ENCODE results near the gene PLLP. TPM values are rescaled to one million over a fixed set of nuclear protein-coding genes. Genes with fewer than 3 reads are reported as not detected.

The PLLP gene
- total RNA-seq, 1 donor from 2014 or later, result 11.9 TPM

DNA sequence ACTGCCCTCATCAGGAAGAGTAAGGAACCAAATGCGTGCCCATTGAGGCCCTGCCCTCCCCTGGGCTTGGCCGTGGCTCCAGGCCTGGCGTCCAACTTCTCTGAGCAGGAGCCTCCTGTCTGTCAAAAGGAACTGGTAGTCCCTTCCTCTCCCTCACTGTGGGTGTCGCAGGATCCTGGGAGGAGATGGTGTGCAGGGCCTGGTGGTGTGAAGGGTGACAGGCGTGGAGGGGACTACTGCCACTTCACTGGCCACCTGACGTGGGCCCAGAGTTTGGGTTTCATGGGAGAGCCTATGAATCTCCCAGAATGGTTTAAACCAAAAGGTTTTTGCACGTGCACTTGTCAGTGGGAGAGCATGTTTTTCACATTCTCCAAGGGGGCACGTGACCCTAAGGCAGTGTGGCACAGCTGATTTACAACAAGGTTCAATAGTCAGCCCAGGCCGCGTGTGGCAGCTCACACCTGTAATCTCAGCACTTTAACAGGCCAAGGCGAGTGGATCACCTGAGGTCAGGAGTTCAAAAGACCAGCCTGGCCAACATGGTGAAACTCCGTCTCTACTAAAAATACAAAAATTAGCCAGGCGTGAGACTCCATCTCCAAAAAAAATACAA lies 26.9 kb downstream of the PLLP start:
- DNase-seq (ENCODE audit: low read depth in 2 of 2), result no peak

DNA sequence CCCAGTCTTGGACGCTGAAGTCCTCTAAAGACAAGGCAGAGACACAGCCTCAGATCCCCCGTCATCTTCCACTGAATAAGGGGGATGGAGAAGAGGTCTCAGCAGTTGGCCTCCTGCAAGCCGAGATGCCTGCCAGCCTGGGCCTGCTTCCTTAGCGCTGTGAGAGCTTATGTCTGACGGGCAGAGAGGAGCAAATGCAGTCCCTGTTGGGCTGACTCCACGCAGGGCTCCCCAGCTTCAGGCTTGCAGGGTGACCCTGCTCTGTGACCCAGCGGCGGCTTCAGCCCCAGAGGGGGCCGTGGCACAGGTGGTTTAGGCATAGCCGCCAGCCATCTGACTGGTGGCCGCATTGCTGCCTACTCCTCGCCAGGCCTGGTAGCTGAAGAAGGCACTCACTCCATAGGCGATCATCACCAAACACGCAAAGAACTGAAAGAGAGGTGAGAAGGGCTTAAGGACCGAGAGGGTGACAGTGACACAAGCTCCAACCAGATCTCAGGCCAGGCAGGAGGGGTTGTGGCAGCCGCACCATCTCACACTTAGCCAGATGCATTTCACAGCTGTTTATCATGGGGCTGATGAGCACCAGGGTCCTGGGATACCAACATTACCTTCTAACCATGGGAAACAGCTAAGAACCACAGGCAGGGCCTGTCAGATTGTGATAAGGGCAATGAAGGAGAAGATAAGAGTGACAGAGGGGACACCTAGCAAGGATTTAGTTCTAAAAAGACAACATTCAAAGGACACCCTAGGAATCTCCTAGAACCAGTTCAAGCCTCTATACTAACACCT lies 27.7 kb downstream of the PLLP start:
- no peak for DNase-seq (ENCODE audit: low read depth in 2 of 2)

DNA sequence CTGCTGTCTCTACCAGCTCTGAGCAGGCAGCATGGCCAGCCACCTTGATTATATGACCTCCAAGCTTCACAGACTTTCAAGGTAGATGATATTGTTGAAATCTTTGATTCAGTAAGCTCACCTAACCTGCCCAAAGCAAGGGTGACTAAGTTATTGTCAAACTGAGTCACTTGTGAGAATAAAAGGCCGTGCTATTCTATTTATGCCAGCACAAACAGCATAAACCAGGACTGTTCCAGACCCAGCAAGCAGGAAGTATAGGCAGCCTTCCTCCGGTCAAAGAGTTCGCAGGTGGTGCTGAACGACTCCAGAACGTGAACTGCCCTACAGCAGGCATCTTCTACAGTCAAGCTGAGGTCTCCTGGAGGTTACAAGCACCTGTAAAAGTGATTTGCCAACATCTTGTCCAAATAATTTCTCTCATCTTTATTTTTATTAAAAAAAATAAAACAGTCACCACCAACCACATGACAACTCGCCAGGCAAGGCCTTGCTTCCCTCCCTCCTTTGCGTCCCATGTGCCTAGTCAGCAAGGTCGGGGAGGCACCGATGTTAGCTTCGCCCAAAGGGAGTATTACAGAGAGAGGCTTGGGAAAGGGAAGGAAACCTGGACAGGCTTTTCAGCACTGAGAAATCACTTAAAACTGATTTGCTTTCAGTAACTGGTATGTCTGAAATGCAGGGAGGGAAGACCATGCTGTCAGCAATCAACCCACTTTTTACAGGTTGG lies 28.6 kb downstream of the PLLP start:
- peak in 1 of 2 donors; percentile 60 for DNase-seq (ENCODE audit: low read depth in 2 of 2)

DNA sequence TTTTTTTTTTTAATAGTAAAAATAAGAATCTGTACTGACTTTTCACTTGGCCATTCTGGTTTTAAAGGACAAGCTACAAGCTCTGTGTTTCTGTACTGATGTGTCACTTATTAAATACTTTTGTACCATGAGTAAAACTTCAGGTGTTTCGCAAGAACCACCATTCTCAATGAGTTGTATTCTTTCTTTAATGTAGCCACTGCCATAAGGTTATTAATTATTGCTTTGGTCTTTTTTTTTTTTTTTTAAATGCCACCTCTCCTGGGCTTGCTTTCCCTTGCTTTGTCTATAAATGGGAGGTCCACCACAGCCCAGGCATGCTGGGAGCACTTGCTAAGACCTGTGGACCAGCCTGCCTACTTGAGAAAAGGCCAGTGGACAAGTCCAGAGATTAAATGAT lies 31.0 kb downstream of the PLLP start:
- DNase-seq (ENCODE audit: low read depth in 2 of 2), result no peak

DNA sequence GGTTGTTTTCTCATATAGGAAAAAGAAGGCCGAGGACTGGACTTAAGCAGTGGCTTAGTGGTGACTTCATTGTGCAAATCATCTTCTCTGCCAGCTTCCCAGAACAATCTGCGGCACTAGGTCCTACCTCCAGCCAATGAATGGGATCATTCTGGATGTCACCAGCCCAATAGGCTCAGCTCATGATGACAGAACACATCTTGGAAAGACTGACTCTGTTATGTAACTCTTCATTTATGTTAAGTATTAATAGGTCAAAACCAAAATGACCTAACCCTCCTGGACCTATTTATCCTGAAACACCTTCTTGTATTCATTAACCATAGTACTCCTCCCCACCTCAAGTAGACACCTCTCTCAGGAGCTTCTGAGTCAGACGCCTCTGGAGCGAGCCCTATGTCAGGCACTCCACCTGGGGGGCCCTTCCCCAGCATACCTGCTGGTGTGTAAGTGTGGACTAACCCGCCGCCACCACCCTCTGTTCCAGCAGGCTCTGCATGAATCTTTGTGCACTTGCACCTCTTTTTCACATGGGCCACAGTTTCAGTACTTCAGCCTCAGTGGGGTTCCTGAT lies 32.2 kb downstream of the PLLP start:
- DNase-seq (ENCODE audit: low read depth in 2 of 2), result no peak

DNA sequence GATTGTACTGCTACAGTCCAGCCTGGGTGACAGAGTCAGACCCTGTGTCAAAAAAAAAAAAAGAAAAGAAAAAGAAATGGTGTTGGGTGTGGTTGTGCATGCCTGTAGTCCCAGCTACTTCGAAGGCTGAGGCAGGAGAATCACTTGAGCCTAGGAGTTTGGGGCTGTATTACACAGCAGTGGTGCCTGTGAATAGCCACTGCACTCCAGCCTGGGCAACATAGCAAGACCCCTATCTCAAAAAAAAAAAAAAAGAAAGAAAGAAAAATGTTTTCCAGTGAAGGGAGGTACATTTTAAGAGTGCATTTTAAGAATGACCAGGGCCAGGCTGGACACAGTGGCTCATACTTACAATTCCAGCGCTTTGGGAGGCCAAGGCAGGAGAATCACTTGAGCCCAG lies 33.1 kb downstream of the PLLP start:
- no peak for DNase-seq (ENCODE audit: low read depth in 2 of 2)

DNA sequence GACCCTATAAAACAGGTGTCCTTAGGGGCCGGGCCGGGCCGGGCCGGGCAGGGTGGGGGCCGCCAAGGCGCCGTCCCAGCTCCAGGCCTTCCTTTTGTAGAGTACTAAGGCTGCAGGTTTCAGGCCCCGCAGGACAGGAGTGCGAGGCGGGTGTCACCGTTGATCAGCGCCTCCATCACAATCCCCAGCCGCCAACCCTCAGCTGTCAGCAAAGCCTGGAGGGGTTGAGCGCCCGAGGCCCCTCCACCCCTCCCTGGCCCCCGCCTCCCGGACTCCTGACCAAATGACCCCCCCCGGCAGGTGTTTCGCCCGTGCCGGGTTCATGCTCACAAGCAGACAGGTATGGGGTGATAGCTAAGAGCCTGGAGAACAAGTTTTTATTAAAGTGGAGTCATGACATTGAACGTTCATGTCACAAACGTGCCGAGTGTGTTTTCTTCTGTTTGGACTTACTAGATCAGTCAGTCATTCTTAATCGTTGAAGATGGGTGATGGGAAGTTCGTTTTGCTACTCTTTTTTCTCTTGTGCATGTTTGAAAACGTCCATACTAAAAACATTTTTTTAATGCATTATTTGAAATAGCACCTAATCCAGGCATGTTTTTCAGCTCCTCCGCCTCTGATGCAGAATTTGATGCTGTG lies 38.9 kb downstream of the PLLP start:
- DNase-seq (ENCODE audit: low read depth in 2 of 2), result peak in 1 of 2 donors; percentile 30

DNA sequence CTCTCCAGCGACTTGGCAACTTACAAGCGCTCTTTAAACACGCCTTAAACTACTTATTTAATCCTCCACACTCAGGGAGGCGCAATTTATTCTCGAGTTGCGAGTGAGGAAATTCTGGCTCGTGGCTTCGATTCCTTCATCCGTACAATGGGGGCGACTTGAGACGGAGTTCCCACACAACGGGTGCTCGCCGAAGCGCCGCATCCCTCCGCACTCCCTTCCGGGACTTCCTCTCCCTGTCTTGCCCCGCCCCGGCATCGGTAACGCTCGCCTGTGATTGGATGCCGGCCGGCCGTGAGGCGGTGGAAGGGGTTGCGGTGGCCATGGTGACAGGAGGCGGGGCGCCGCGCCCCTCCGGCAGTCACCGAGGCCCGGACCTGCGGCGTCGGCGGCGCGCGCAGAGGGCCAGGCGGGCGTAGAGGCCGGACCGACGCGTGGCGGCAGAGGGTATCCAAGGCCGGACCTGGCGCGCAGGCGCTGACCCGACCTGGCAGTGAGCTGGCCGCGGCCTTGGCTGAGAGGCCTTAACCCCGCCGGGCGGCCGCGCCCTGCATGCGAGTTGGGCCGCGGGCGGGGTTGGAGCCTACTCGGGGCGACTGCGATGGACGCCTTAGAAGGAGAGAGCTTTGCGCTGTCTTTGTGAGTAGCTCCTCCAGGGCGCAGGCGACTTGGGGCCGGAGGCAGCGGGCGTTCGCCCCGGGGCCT lies 39.6 kb downstream of the PLLP start, which contains the start of gene ARL2BP:
Gene ARL2BP, plus strand, starts transcription at position 493 of the 705 bp plus-strand sequence. Its CDS starts 109 bp downstream, at position 602.
- DNase-seq (ENCODE audit: low read depth in 2 of 2), result peak; percentile 86 to 98

DNA sequence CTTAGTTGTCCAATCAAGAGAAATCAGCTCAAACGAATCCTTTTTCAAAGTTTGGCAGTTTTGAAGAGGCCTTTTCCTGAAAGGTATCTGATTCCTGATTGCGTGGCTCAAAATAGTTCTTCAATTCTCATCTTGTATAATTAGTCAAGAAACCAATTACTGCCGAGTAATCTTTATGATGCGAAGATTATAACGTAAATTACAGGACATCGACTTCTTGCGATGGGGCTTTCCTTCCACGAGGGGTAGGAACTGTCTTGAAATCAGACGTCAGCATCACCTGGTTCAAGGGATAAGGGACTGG lies 40.1 kb downstream of the PLLP start:
- DNase-seq (ENCODE audit: low read depth in 2 of 2), result no peak

DNA sequence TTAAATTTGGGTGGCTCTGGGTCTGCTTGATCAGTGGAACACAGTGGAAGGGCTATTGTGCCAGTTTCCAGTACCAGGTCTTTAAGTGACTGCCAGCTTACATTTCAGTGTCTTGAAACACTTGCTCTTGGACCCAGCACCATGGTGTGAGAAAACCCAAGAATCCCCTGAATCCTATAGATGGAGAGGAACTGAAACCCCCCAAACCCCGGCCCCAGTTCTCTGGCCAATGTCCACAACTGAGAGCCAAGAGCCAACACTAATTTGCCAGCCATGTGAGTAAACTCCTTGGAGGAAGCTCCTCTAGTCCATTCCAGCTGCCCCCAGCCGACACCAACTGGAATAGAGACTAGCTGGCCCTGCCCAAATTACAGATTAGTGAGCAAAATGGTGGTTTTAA lies 41.8 kb downstream of the PLLP start:
- DNase-seq (ENCODE audit: low read depth in 2 of 2), result no peak

DNA sequence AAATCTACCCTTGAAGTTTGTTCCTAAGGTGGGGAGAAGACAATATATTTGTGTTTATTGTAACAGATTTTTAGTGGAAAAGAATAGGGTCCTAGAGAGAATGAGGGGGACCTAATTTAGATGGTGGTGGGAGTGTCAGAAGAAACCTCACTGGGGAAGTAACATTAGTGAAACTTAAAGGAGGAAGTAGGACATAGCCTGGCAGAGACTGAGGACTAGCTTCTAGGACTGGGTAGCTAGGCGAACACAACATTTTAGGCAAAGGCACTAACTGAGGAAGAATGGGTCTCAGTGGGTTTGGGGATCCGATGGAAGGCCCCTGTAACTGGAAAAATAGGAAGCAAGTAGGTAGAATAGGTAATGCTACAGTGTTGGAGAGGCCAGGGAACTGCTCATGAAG lies 43.6 kb downstream of the PLLP start:
- no peak for DNase-seq (ENCODE audit: low read depth in 2 of 2)

DNA sequence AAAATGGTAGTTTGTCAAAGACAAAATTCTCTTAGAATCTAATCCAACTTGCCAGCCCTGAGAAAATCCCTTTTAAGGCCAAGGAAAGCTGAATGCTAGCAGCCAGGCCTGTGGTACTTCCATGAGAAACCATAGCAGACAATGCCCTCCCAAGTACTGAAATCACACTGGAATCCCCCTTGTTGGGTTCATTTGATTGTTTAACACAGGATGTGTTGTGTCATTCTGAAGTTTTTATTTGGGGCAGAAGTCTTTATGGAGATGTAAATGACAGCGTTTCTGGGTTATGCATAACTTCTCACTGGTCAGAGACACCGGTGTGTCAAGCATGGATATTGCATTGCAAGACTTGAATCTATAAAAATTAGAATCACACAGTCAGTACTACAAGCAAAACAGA lies 45.4 kb downstream of the PLLP start:
- DNase-seq (ENCODE audit: low read depth in 2 of 2), result peak; percentile 35 to 76

DNA sequence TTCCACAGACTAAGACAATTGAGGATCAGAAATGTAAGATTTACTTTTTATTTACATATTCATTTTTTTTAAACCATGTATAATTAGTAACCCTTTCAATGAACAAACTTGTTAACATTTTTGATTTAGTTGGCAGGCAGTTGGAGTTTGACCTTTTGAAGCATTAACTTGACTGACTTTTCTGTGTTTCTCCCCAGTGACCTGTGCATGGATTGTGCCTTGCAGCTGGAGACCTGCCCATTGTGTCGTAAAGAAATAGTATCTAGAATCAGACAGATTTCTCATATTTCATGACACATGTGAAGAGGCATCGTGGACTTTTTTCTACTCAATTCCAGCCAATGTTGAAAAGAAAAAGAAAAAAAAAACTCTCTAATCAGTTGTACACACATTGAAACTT lies 45.8 kb downstream of the PLLP start:
- DNase-seq (ENCODE audit: low read depth in 2 of 2), result no peak

DNA sequence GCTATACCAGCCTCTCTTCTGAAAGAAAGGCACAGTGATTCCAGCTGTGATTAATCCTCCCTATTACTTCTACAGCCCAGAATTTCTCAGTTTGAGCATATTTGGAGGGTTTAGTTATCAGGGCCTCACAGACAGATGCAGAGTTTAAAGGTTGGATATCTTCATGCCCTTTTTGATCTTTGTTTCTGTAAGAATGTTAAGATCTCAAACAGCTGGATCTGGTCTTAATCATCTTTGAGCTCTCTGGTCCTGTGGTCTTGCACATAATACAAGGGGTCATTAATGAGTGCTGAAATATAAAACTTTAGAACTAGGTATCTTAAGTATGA lies 48.5 kb downstream of the PLLP start:
- DNase-seq (ENCODE audit: low read depth in 2 of 2), result no peak

DNA sequence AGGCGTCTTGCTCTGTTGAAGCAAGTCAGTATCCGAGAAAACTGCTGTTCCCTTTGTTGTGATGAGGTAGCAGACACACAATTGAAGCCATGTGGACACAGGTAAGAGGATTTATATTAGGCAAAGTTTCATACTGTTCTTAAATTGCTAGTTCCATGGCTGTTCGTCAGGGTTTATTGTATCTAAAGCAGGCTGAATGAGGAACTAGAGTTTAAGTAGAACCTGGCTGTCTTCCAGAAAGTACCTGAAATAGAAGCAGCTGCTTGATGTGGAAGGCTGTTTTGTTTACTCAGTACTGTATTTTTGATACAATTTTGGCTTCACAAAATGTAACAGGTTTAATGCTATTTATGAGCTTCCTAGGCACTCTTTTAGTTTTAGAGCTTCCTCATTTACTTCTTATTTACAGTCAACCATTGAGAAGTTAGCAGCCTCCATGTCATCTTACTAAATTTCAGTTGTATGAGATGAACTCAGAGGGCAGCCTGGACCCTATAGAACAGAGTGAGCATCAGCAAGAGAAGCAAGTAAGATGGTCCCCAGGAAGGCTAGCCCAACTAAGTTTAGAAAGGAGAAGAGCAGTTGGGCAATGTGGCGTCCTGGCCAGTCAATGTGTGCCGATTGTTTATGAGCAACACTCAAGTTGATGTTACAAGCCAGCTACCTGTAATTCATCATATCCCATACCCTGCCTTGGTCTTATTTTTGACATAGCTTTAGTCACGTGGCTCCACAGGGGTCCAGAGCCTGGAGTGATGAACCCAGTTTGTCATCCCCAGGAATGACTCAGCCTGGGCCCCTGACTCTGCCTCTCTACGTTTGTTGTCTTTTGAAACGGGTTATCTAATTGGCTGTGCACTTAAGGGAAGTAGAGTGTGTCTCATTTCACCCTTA lies 49.1 kb downstream of the PLLP start:
- peak in 1 of 2 donors; percentile 23 for DNase-seq (ENCODE audit: low read depth in 2 of 2)

DNA sequence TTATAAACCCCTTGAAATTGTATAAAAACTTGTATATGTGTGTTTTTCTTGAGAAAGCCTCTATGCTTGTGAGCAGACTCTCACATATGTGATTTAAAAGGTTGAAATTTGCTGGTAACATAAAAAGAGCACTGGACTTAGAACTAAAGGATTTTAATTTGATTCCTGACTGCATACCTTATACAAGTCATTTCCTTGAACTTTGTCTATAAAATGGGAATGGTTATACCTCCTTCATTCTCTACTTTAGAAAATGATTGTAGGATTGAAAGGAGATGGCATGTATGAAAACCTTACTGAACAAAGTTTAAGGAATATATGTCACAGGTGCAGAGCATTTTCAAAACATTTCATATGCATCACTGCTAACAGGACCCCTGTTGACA lies 49.8 kb downstream of the PLLP start:
- DNase-seq (ENCODE audit: low read depth in 2 of 2), result no peak

DNA sequence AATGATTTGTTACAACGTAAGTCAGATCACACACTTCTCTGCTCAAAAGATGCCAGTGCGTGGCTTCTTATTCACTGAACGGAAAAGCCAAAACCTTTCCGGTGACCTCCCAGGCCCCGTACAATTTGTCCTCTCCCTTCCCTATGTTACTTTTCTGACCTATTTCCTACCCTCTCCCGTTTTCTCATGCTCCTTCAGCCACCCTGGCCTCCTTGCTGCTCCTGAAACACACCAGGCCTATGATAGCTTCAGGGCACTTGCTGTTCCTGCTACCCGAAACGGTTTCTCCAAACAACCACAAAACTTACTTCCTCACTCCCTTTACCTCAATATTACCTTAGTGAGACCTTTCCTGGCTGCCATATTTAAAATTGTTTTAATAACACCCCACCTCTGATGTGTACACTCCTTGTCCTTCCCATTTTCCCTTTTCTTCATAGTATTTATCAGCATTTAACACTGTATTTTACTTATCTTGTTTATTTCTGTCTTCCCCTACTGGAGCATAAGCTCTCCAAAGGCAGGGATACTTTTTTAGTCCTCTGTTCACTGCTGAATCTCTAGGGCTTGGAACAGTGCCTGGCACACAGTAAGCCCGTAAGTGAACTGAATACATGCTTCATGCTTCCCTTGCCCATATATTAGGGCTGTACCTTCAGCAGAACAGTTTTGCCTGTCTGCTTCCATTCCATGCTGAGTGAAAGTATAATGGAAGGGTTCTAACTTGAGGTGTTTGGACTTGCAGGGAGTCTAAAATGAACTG lies 50.3 kb downstream of the PLLP start:
- DNase-seq (ENCODE audit: low read depth in 2 of 2), result no peak

DNA sequence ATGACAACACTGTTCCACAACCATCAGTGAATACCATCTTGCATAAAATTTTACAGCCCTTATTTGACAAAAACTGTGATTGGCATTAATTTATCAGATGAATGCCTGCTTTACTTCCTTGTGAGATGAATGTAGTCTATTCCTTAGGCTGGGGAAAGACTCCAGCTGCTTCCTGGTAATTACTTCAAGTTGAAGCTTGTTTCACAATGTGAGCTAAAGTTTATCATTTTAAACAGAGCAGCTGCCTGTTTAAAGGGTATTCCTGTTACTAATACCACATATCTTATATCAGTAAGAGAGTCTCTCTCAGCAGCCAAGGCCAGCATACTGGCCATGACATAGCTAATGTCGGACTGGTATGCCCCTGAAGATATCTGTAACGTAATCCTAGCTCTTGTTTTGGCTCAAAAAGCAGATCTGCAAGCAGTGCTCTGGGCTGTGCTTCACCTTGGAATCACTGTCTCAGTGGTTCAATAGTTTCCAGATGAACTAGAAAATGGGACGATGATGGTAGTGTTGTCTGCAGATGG lies 52.6 kb downstream of the PLLP start:
- no peak for DNase-seq (ENCODE audit: low read depth in 2 of 2)

DNA sequence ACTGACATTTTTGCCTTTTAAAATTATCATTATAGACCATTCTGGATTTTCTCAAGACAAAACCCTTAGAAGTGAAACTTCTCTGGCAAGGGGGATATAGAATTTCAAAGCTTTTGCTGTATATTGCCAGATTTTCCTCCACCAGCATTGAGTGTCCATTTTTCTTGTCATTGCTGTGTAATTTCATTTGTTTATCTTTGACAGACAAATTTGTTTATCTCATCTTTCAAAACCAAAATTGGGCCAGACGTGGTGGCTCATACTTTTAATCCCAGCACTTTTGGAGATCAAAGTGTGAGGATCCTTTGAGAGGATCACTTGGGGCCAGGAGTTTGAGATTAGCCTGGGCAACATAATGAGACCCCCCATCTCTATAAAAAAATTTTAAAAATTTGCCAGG lies 55.4 kb downstream of the PLLP start:
- no peak for DNase-seq (ENCODE audit: low read depth in 2 of 2)

Data from dermis microvascular lymphatic vessel endothelial cell (primary cell).